Aorta (tissue), 5 donors: ENCODE measurements around the gene OR1L8. TPM values are rescaled to one million over a fixed set of nuclear protein-coding genes. Genes with fewer than 3 reads are reported as not detected.
"Not testable (repeated sequence)": the region's sequence is repeated elsewhere in the genome, so short reads cannot be mapped to it uniquely, and the experiment has no call there.

ENCODE experiments used
- ATAC-seq: fragments of 200-7000 bp; cut with Tn5 transposase; one replicate; pipeline ENCODE4 v1.9.1; 2022; ENCODE audit warnings: moderate library complexity; ENCODE audit not compliant: low FRiP score
- DNase-seq, 2 donors: peaks; one replicate each; pipeline ENCODE4 v3.0.0-alpha.2; 2020
- H3K27ac ChIP-seq, 2 donors: one replicate each; pipeline ENCODE4 v1.5.1; 2013; ENCODE audit warnings: low read length in 2 of 2, mild to moderate bottlenecking in 2 of 2, moderate library complexity in 2 of 2, control low read depth in 1 of 2, inconsistent platforms in 1 of 2, low read depth in 1 of 2
- H3K27me3 ChIP-seq, 2 donors: one replicate each; pipeline ENCODE4 v1.6.1; 2013; ENCODE audit warnings: control low read depth in 1 of 2, low read length in 1 of 2, mild to moderate bottlenecking in 1 of 2, moderate library complexity in 1 of 2; ENCODE audit not compliant: insufficient read depth in 2 of 2, control insufficient read depth in 1 of 2
- H3K36me3 ChIP-seq, 2 donors: one replicate each; pipeline ENCODE4 v1.6.1; 2013; ENCODE audit warnings: control low read depth in 1 of 2, low read length in 1 of 2, mild to moderate bottlenecking in 1 of 2; ENCODE audit not compliant: insufficient read depth in 2 of 2, control insufficient read depth in 1 of 2
- H3K4me1 ChIP-seq, 2 donors: one replicate each; pipeline ENCODE4 v1.6.1; 2013; ENCODE audit warnings: low read length in 2 of 2, control low read depth in 1 of 2, mild to moderate bottlenecking in 1 of 2, moderate library complexity in 1 of 2; ENCODE audit not compliant: insufficient read depth in 2 of 2, control insufficient read depth in 1 of 2
- H3K4me3 ChIP-seq, 2 donors: one replicate each; pipeline ENCODE4 v1.5.1; 2013; ENCODE audit warnings: low read length in 2 of 2, control low read depth in 1 of 2, mild to moderate bottlenecking in 1 of 2
- H3K9me3 ChIP-seq: one replicate; pipeline ENCODE4 v1.6.1; 2013; ENCODE audit warnings: mild to moderate bottlenecking, low read length; ENCODE audit not compliant: control insufficient read depth
- WGBS, 2 donors: extraction: QIAGEN DNeasy Blood & Tissue Kit; methylation state at CpG; one replicate each; pipeline ENCODE4 v1.1.7; 2013; 5-methylcytosine and 5-hydroxymethylcytosine counted together
- intact Hi-C, 2 donors: fragments of 100-400 bp; cut with DNase I; formaldehyde crosslinking; loops; one replicate each; pipeline versions ENCODE4 v1.14.2 to v1.15.0; 2022
- polyA plus RNA-seq, 2 donors: library from polyadenylated mRNA; stranded (reverse); fragments of 200-250 nt; gene quantifications; one replicate each; pipeline ENCODE4 v1.2.3, GENCODE V29; 2013
- total RNA-seq, 2 donors: library from RNA; stranded (reverse); fragmentation: NEBNext Ultra II Directional; extraction: Animal tissue kit (Norgen Biotek cat#: 25700); gene quantifications; one replicate each; pipeline ENCODE4 v1.2.1, GENCODE V29; 2021
- donor health status: healthy with polysubstance abuse.
- donor health status: Bipolar disorder and iron deficiency.
- donor health status: DM: no; HTN: no; CAD: no.
- donor health status: DM: no; HTN: no; CAD: no.
- donor health status: DM: yes; HTN: yes; CAD: no.

The OR1L8 gene
- total and polyA plus RNA-seq, 4 donors: not detected

GRCh38 chr9:122567901-122568300 lies 15.3 kb downstream of the OR1L8 start:
- Histone ChIP-seq H3K9me3 (no peaks in the 10 kb centered on the region), H3K27ac (no peak overlapping the region), H3K4me1 (no peaks in the 10 kb centered on the region), H3K4me3 (no peak overlapping the region), H3K36me3 (no peaks in the 10 kb centered on the region), H3K27me3 (no peaks in the 10 kb centered on the region)
- 85 to 86% methylated on average over 4 of the region's 4 CpGs for WGBS, 2 donors
- ATAC-seq (no peak), DNase-seq (no peak)
- intact Hi-C loops: no loop called here

DNA sequence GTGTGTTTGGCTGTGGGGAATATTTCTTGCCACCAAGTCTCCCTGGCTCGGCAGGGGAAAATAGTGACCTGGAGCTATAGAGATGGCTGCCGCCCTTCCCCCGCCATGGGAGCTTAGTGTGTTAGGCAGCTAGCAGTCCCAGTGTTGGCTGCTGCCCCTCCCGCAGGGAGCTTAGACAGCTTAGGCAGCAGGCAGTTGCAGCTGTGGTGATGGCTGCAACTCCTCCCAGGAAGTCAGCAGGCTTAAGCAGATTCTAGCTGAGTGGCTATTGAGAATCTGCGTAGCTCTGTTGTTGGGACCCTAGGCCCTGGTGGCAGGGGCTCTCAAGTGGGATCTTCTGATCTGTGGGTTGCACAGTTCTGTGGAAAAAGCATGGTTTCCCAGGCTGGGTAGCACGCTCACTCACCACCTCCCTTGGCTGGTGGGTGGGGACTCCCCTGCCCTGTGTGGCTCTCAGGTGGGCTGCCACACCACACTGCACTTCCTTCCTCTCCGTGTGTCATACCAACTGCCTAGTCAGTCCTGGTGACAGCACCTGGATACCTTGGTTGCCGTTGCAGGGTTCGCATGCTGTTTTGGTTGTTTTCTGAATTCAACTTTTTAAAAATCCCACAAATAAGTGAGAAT lies 20.9 kb downstream of the OR1L8 start:
- 33 to 39% methylated on average over 9 of the region's 9 CpGs for WGBS, 2 donors
- ATAC-seq (no peak), DNase-seq (no peak)
- H3K4me3 ChIP-seq: no peak overlapping the region
- H3K27ac ChIP-seq: no peak overlapping the region
- H3K36me3 ChIP-seq: no peaks in the 10 kb centered on the region
- intact Hi-C loops: no loop called here
- H3K27me3 ChIP-seq: no peaks in the 10 kb centered on the region
- peaks cover 2% of the 10 kb centered on the region for H3K9me3 ChIP-seq
- no peaks in the 10 kb centered on the region for H3K4me1 ChIP-seq

DNA sequence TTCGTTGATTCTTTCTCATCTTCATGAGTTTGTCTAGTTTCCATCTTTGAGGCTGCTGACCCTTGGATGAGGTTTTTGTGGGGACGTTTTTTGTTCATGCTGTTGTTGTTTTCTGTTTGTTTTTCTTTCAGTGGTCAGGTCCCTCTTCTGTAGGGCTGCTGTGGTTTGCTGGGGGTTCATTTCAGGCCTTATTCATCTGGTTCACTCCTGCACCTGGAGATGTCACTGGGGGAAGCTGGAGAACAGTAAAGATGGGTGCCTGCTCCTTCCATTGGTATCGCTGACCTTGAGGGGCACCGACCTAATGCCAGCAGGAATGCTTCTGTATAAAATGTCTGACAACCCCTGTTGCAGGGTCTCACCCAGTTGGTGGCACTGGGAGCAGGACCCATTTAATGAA lies 21.7 kb downstream of the OR1L8 start:
- WGBS, 2 donors: 70 to 75% methylated on average over 4 of the region's 4 CpGs
- Histone ChIP-seq H3K27ac (no peak overlapping the region), H3K36me3 (no peaks in the 10 kb centered on the region), H3K27me3 (no peaks in the 10 kb centered on the region), H3K4me1 (no peaks in the 10 kb centered on the region), H3K9me3 (peaks cover 2% of the 10 kb centered on the region), H3K4me3 (no peak overlapping the region)
- no peak for DNase-seq
- no peak for ATAC-seq
- intact Hi-C loops: no loop called here

- intact Hi-C loops: no loop called here
- Histone ChIP-seq H3K9me3 (peaks cover 2% of the 10 kb centered on the region), H3K27ac (no peak within 1 kb of the TSS), H3K4me1 (no peaks in the 10 kb centered on the region), H3K4me3 (no peak within 1 kb of the TSS), H3K27me3 (peaks cover 0 to 2% of the 10 kb centered on the region in 2 donors), H3K36me3 (no peaks in the 10 kb centered on the region)
- ATAC-seq: no peak
- WGBS, 2 donors: 68 to 74% methylated on average over 2 of the region's 2 CpGs
- DNase-seq: no peak
These were observed 30.4 kb downstream of the OR1L8 start, which contains the start of gene OR1N2 for GRCh38 chr9:122552812-122553211. Gene OR1N2, plus strand, starts transcription at chr9:122553112. Its CDS starts 100 bp downstream, at chr9:122553212.

GRCh38 chr9:122551371-122551770 lies 31.8 kb downstream of the OR1L8 start:
- peaks cover 0 to 2% of the 10 kb centered on the region in 2 donors for H3K27me3 ChIP-seq
- 73 to 82% methylated on average over 5 of the region's 5 CpGs for WGBS, 2 donors
- no peak for DNase-seq
- intact Hi-C loops: no loop called here
- H3K36me3 ChIP-seq: no peaks in the 10 kb centered on the region
- H3K9me3 ChIP-seq: peaks cover 2% of the 10 kb centered on the region
- no peak overlapping the region for H3K4me3 ChIP-seq
- H3K27ac ChIP-seq: no peak overlapping the region
- ATAC-seq: no peak
- H3K4me1 ChIP-seq: no peaks in the 10 kb centered on the region

DNA sequence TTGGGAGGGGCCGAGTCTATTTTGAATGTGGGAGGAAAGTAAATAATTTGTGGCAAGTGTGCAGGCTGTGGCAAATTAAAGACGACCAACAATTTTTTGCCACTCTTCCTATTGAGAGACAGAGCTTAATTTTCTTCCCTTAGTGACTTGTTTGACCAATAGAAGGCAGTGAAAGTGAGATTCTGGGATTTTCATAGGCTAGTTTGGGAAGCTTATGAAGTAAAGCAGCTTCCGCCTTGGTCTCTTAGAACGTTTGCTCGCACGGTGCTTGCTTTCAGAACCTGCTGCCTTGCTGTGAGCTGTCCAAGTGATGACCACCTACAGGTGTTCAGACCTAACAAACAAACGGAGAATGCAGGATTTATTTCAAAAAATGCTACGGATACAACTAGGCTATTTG lies 37.0 kb downstream of the OR1L8 start:
- no peak for DNase-seq
- Histone ChIP-seq H3K4me1 (no peaks in the 10 kb centered on the region), H3K4me3 (no peak overlapping the region), H3K27me3 (no peaks in the 10 kb centered on the region), H3K27ac (no peak overlapping the region), H3K9me3 (peaks cover 2% of the 10 kb centered on the region), H3K36me3 (no peaks in the 10 kb centered on the region)
- no peak for ATAC-seq
- WGBS, 2 donors: 50 to 51% methylated on average over 8 of the region's 8 CpGs
- intact Hi-C loops: no loop called here

DNA sequence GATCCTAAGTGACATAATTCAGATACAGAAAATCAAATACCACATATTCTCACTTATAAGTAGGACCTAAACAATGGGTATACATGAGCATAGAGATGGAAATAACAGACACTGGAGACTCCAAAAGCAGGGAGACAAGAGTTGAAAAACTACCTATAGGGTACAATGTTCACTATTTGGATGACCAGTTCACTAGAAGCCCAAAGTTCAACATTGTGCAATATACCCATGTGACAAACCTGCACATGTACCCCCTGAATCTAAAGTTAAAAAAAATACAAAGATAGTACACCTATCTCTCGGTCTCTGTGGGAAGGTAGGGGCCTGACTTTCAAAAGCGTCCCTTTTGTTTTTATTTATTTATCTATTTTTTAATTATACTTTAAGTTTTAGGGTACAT lies 44.4 kb downstream of the OR1L8 start:
- Histone ChIP-seq H3K4me3 (no peak overlapping the region), H3K27ac (no peak overlapping the region), H3K4me1 (no peaks in the 10 kb centered on the region), H3K9me3 (no peaks in the 10 kb centered on the region), H3K36me3 (no peaks in the 10 kb centered on the region), H3K27me3 (no peaks in the 10 kb centered on the region)
- intact Hi-C loops: no loop called here
- 56 to 63% methylated on average over 2 of the region's 2 CpGs for WGBS, 2 donors
- ATAC-seq (no peak), DNase-seq (no peak)

DNA sequence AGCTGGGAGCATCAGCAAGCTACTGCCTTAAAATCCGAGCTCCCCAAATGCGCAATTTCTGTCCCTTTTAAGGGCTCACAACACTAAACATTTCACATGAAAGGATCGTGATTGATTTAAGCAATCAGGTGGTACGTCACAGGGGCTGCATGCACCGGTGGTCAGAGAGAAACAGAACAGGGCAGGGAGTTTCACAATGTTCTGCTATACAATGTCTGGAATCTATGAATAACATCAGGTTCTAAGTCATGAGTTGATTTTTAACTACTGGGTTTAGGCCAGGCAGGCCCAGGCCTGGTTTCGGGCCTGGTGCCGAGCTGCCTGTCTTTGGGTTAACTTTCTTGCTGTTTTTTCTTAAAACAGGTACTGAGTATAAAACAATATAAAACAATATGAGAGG lies 46.1 kb downstream of the OR1L8 start:
- H3K27me3 ChIP-seq, intact Hi-C loops, H3K9me3 ChIP-seq, DNase-seq, H3K27ac ChIP-seq, H3K4me1 ChIP-seq, H3K36me3 ChIP-seq, H3K4me3 ChIP-seq, ATAC-seq: not testable (repeated sequence)
- WGBS, 2 donors: 59 to 60% methylated on average over 7 of the region's 7 CpGs

DNA sequence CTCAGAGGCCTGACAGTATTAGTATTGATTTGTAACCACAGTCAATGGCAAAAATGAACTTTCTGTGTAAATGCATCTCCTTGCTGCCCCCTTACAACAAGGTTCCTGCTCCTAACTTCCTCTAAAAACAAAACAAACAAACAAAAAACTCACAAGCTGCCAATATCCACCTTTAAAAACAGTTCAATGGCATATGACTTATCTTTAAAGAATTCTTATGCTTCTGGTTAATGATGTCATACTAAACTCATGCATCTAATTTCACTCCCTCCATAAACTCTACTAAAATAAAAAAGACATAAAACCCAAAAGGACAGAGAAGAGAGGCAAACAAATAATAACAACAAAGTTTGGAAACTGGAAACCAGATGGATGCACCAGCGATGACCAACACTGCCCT lies 47.0 kb downstream of the OR1L8 start:
- Histone ChIP-seq H3K9me3 (no peaks in the 10 kb centered on the region), H3K36me3 (no peaks in the 10 kb centered on the region), H3K27ac (no peak overlapping the region), H3K4me1 (no peaks in the 10 kb centered on the region), H3K27me3 (no peaks in the 10 kb centered on the region), H3K4me3 (no peak overlapping the region)
- DNase-seq: no peak
- WGBS, 2 donors: 87 to 92% methylated on average over 1 of the region's 1 CpG
- no peak for ATAC-seq
- intact Hi-C loops: no loop called here
